ENCODE results near the gene CCDC85B.

DNA sequence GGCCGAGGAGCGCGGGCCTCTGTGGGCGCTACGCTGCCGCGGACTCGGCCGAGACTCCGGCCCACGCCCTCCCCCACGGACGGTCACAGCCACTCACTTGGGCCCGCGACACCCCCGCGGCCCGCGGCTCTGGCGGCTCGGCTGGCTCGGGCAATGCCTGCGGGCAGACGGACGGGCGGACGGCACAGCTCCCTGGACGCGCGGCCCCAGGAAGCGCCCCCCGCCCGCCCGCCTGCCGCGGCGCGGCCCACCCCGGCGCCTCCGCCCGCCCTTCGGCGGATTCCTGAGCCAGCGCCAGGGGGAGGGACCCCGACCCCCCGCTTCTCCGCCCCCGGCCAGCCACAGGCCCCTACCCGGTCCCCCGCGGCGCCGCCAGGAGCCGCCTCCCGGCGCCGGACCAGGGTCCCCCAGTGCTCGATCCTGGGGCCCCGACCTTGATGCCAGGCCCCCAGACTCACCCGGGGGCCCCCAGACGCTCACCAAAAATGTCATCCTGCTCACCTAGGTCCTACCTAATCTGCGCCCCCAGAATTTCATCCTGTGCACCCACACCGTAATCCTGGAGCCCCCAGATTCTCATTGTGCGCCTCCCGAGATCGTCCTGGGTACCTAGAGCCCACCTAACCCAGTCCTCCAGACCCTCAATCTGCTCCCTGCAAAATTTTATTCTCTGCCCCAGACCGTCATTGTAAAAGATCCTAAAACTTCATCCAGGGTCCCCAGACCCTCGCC is 17.7 kb upstream of the CCDC85B start, which contains the start of gene EFEMP2:
- TF ChIP-seq POLR2A (IDR thresholded peaks at IDR 0.05), result no peak
- no peak for TF ChIP-seq CTCF (IDR thresholded peaks at IDR 0.05)
- TF ChIP-seq POLR2AphosphoS5 (IDR thresholded peaks at IDR 0.05), result no peak
